NOMO-1 treated with DMSO at 0.1 percent for 48 hours (cell line): ENCODE measurements around the gene UQCRC2.
"Not testable (repeated sequence)": the region's sequence is repeated elsewhere in the genome, so short reads cannot be mapped to it uniquely, and the experiment has no call there.

Experiments
- DNase-seq: peaks from one replicate; lab custom pipeline; 2025; ENCODE audit not compliant: unreplicated experiment; lab: John Stamatoyannopoulos, UW

UQCRC2 gene

GRCh38 chr16:21980032-21980431 is 26.9 kb downstream of the UQCRC2 start:
- DNase-seq: no peak

GRCh38 chr16:21982108-21982507 is 28.9 kb downstream of the UQCRC2 start:
- no peak for DNase-seq

GRCh38 chr16:21984062-21984461 is 30.9 kb downstream of the UQCRC2 start:
- DNase-seq: no peak

- no peak for DNase-seq
These were observed 32.4 kb downstream of the UQCRC2 start for GRCh38 chr16:21985524-21985923.

GRCh38 chr16:21986692-21987246 is 33.6 kb downstream of the UQCRC2 start:
- DNase-seq: no peak

- no peak for DNase-seq
These were observed 34.3 kb downstream of the UQCRC2 start for GRCh38 chr16:21987498-21987897.

GRCh38 chr16:21989133-21989532 is 36.0 kb downstream of the UQCRC2 start:
- DNase-seq: no peak

- DNase-seq: no peak
These were observed 36.6 kb downstream of the UQCRC2 start for GRCh38 chr16:21989751-21990150.

- DNase-seq: no peak
These were observed 37.3 kb downstream of the UQCRC2 start for GRCh38 chr16:21990381-21990944.

- no peak for DNase-seq
These were observed 38.5 kb downstream of the UQCRC2 start for GRCh38 chr16:21991621-21992020.

GRCh38 chr16:21994856-21995465 is 41.8 kb downstream of the UQCRC2 start:
- no peak for DNase-seq

- no peak for DNase-seq
These were observed 43.9 kb downstream of the UQCRC2 start for GRCh38 chr16:21996923-21997696.

GRCh38 chr16:21997697-21998480 is 44.7 kb downstream of the UQCRC2 start:
- DNase-seq: no peak

GRCh38 chr16:22001591-22001990 is 48.4 kb downstream of the UQCRC2 start:
- no peak for DNase-seq

- DNase-seq: not testable (repeated sequence)
These were observed 48.9 kb downstream of the UQCRC2 start for GRCh38 chr16:22002047-22002446.

- no peak for DNase-seq
These were observed 50.0 kb downstream of the UQCRC2 start for GRCh38 chr16:22003195-22003594.

- no peak for DNase-seq
These were observed 51.2 kb downstream of the UQCRC2 start for GRCh38 chr16:22004341-22004740.

- DNase-seq: no peak
These were observed 52.6 kb downstream of the UQCRC2 start for GRCh38 chr16:22005746-22006145.

GRCh38 chr16:22006636-22007035 is 53.5 kb downstream of the UQCRC2 start:
- DNase-seq: no peak

GRCh38 chr16:22007159-22007508 is 54.0 kb downstream of the UQCRC2 start:
- DNase-seq: no peak

GRCh38 chr16:22007509-22008214 is 54.5 kb downstream of the UQCRC2 start, which contains the start of gene MOSMO:
TSS of gene MOSMO (plus strand) at chr16:22008111. CDS start at chr16:22008302, 191 bp downstream.
- DNase-seq: peak; percentile 69
